Spleen (tissue), 7 donors: ENCODE data around the gene FBXO47.

ENCODE experiments used
- CTCF ChIP-seq, 11 experiments: fragments of 200-600 bp in 7 of 11; fragments of 450-650 bp in 4 of 11; sonication (generic) in 4 of 11; IDR thresholded peaks in 8 of 11; conservative IDR thresholded peaks in 3 of 11; 1 replicate in 7 of 11; 2 replicates in 4 of 11; pipeline versions ENCODE4 v1.4.0 to v1.8.0; 2016 to 2021; ENCODE audit warnings: antibody characterized with exemption in 11 of 11, inconsistent platforms in 4 of 11, mild to moderate bottlenecking in 1 of 11
- POLR2A ChIP-seq, 3 donors: fragments of 450-650 bp; IDR thresholded peaks; one replicate each; pipeline ENCODE4 v1.5.1; 2017; ENCODE audit warnings: antibody characterized with exemption in 3 of 3, mild to moderate bottlenecking in 1 of 3
- POLR2AphosphoS5 ChIP-seq, 3 donors: sonication (generic); formaldehyde crosslinking; IDR thresholded peaks; one replicate each; pipeline ENCODE4 v1.5.1; 2017; ENCODE audit warnings: antibody characterized with exemption in 3 of 3
- donor health status: DM: no; HTN: no; CAD: no; lungs with moderate emphysema.
- donor health status: DM: no; HTN: no; CAD: no.
- donor health status: DM: no; HTN: no; CAD: no.

DNA sequence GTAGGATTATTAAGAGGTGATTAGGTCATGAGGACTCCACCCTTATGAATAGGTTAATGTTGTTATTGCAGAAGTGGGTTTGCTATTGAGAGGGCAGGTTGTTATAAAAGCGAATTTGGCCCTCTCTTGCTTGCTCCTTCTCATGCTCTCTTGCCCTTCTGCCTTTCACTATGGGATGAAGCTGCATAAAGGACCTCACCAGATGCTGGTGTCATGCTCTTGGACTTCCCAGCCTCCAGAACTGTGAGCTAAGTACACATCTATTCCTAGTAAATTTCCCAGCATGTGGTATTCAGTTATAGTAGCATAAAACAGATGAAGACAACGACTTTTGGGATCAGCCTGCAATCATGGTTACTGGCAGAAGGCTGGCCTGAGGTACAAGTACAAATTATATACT, 41.4 kb upstream of the FBXO47 start:
- TF ChIP-seq CTCF (IDR thresholded peaks at IDR 0.05 in 8 of 11, conservative IDR thresholded peaks at IDR 0.05 in 3 of 11) (no peak), POLR2A (IDR thresholded peaks at IDR 0.05) (no peak), POLR2AphosphoS5 (IDR thresholded peaks at IDR 0.05) (no peak)
